ENCODE data around the gene ZSWIM6.
A peak's percentile ranks its signal among the peaks of the same experiment; 100 is the strongest.
"Not testable (repeated sequence)": the region's sequence is repeated elsewhere in the genome, so short reads cannot be mapped to it uniquely, and the experiment has no call there.

The ZSWIM6 gene

DNA sequence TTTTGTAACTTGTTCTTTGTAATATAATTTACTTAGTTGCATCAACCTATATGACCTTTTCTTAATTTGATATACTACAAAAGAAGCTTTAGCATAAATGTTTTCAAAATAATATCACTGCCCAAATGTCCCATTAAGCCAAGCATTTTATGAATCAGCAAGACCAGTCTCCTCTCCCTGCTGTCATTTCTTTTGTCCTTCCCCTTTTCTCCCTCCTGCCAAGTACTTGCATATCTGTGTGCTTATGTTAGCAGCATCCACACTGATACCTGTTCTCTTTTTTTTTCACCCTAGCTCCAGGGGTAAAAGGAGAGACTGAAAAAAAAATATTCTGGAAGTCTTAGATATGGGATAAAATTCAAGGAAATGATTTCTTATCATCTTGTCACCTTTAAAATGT lies 69.7 kb downstream of the ZSWIM6 start:
- no peak for DNase-seq (ENCODE audit: low spot score)
- TF ChIP-seq, protein P1, sequence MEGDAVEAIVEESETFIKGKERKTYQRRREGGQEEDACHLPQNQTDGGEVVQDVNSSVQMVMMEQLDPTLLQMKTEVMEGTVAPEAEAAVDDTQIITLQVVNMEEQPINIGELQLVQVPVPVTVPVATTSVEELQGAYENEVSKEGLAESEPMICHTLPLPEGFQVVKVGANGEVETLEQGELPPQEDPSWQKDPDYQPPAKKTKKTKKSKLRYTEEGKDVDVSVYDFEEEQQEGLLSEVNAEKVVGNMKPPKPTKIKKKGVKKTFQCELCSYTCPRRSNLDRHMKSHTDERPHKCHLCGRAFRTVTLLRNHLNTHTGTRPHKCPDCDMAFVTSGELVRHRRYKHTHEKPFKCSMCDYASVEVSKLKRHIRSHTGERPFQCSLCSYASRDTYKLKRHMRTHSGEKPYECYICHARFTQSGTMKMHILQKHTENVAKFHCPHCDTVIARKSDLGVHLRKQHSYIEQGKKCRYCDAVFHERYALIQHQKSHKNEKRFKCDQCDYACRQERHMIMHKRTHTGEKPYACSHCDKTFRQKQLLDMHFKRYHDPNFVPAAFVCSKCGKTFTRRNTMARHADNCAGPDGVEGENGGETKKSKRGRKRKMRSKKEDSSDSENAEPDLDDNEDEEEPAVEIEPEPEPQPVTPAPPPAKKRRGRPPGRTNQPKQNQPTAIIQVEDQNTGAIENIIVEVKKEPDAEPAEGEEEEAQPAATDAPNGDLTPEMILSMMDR (IDR thresholded peaks at IDR 0.05; ENCODE audit: extremely low read depth, missing control alignments) = no peak

DNA sequence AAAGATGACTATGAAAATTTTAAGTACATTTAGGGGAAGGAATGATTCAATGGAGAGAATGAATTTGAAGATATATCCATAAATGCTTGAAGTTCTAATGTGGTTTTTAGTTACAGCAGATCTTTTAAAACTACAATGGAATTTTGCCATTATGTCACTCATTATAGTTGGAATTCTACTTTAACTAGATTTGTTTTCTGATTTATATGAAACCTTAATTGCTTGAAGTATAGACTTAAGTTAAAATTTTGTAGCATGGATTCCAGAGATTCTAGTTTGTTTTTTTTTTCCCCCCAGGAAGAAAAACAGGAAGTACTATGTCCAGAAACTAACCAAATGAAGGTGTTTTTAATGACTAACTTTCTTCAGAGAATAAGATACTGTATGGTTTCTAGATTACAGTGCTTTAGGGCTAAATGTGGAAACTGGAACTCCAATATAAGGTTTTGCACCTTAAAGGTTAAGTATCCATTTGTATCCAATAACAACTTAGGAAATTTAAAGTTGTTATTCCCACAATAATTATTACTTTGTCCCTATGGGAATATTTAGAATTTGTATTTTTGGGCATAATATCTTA lies 70.3 kb downstream of the ZSWIM6 start:
- DNase-seq (ENCODE audit: low spot score) = no peak
- TF ChIP-seq, protein P1 (IDR thresholded peaks at IDR 0.05; ENCODE audit: extremely low read depth, missing control alignments) = no peak

DNA sequence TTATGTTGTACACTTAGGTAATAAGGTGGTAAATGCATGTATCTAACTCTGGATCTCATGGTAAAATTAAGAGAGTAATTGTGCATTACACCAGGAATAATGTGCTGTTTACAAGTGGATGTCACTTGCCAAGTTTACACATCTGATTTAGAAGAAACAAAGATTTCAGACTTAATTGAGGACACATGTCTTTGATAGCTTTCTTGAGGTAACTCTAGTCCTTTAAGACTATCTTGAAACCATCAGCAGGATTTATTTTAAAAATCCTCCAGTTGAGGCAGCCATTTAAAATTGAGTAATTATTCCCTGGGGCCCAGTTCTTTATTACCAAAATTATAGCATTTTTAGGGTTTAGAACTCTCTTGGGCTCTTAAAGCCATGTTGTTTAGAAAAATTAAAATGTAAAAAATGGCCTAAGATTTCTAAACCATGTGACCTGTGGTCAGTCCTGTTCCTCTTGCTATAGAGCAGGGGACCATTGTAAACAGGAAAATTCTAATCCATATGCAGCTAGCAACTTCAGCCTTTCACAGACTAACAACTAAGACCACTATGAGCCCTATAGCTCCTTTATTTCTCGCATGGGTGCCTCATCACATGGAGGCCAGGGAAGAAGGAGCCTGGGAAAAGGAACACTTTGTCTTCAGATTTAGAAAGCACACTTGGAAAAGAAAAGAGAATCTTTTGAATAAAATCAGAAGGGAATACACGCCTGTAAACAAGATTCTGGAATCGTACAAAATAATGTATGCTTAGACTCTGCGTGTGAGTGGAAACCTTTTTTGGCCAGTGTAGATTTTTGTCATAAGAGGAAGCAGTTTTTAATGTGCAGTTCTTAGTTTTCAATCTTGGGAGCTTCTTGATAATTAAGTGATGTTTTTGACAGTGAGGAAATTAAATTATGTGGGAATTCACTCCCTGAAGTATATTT lies 71.2 kb downstream of the ZSWIM6 start:
- TF ChIP-seq, protein P1 (IDR thresholded peaks at IDR 0.05; ENCODE audit: extremely low read depth, missing control alignments) = no peak
- no peak for DNase-seq (ENCODE audit: low spot score)

DNA sequence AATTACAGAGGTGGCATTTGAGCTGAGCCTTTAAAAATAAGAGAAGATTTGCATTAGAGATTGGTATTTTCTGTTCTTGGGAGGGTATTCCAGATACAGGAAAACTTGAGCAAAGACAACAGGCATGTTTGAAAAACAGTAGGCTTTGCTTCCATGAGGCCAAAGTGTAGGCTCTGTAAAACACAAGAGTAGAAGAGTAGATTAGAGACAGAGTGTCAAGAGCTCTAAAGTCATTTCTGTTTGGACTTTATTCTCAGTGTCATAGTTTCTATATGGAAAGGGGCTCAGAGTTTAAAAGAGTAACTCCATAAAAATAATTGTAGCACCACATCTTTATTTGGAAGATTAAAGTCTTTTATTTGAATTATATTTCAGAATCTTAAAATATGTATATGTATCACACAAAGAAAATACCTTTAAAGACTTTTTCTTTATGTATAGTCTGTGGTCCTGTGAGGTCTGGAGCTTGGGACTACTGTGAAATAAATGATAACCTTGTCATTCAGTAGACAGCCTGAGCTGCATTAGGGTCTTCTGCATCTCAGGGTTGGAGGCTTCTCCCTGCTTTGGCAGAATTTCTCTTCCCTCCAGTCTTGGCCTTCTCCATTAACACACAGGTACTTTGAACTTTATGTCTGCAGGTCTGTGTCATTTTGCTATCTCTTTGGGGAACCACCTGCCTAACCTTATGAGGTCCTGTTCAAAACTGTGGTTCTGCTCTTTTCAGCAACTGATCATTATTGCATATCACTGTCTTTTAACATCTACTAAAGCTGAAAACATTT lies 73.6 kb downstream of the ZSWIM6 start:
- TF ChIP-seq, protein P1 (IDR thresholded peaks at IDR 0.05; ENCODE audit: extremely low read depth, missing control alignments) = no peak
- no peak for DNase-seq (ENCODE audit: low spot score)

DNA sequence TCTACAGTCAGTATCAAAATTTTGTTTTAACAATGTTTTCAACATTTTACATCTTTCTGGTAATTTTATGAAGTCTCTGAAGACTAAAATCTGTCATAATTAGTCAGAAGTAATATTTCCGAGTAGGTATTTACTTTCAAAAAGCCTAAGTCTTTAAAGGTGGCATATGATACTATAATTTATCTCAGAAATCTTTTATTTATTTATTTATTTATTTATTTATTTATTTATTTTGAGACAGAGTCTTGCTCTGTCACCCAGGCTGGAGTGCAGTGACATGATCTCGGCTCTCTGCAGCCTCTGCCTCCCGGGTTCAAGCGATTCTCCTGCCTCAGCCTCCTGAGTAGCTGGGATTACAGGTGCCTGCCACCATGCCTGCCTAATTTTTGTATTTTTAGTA lies 74.4 kb downstream of the ZSWIM6 start:
- DNase-seq (ENCODE audit: low spot score) = not testable (repeated sequence)

DNA sequence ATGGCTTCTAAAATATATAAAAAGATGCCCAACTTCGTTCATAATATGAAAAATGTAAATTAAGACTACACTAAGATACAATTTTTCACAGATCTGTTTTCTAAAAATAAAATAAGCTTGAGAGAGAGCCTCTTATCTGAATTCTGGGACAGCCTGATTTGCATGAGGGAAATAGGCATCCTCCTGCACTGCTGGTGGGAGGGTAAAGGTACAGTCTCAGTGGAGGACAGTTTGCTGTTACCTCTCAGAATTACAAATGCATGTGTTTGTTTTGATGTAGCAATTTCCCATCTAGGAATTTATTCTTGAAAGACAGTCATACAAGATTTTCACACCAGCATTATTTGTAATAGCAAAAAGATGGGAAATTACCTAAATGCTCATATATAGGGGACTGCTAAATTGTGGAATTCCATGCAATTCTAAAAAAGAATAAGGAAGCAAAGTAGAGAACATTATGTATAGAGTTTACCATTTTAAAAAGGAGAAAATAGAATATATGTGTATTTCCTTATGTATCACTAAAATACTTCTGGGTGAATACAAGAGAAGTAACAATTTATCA lies 75.7 kb downstream of the ZSWIM6 start:
- DNase-seq (ENCODE audit: low spot score) = no peak
- TF ChIP-seq, protein P1 (IDR thresholded peaks at IDR 0.05; ENCODE audit: extremely low read depth, missing control alignments) = no peak

DNA sequence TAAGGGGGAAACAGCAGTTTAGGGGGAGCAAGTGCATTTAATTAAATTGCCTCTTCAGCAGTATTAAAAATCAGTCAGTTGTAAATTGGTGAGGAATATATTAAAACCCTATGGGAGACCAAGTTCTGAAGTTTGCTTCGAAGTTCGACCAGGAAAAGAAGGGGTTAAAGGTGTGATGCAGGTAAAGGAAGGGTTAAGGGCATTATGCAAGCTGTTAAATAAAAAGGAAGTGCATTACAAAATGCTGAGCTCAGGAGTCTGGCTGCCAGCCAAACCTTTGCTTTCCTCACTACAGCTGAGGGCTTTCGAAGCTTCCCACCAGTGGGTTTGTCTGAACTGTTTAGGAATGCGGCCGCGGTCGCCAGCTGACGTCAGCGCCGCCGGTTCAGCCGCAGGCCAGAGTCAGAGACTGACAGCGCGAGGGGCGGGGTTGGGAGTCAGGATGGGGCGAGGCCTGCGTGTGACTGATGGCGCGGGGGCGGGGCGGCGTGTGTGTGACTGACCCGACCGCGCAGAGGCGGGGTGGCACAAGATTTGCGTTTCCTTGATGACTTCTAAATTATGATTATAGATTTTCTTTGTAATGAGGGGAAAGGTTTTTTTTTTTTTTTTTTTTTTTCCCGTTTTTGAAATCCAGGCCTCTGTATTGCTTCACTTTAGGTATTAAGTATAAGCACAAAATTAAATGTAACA lies 76.6 kb downstream of the ZSWIM6 start:
- DNase-seq (ENCODE audit: low spot score) = peak; percentile 90
- TF ChIP-seq, protein P1 (IDR thresholded peaks at IDR 0.05; ENCODE audit: extremely low read depth, missing control alignments) = no peak
